Neural crest cell (in vitro differentiated cells): ENCODE measurements around the gene ECSIT. TPM values are rescaled to one million over a fixed set of nuclear protein-coding genes. Genes with fewer than 3 reads are reported as not detected.

Experiments
- DNase-seq: peaks from one replicate; pipeline ENCODE4 v3.0.0; 2021; ENCODE audit warnings: low read depth, mixed read lengths, low spot score
- H3K27ac Mint-ChIP-seq: one replicate; pipeline ENCODE4 v1.8.0; 2021; ENCODE audit warnings: mild to moderate bottlenecking, mixed read lengths; ENCODE audit not compliant: unreplicated experiment
- H3K27me3 Mint-ChIP-seq: 2 replicates; pipeline ENCODE4 v1.8.0; 2021; ENCODE audit warnings: low read depth, mild to moderate bottlenecking, mixed read lengths
- H3K36me3 Mint-ChIP-seq: 2 replicates; pipeline ENCODE4 v1.8.0; 2021; ENCODE audit warnings: low read depth, mild to moderate bottlenecking, mixed read lengths
- H3K4me1 Mint-ChIP-seq: 2 replicates; pipeline ENCODE4 v1.8.0; 2021; ENCODE audit warnings: mixed read lengths
- H3K4me3 Mint-ChIP-seq: one replicate; pipeline ENCODE4 v1.8.0; 2021; ENCODE audit warnings: mild to moderate bottlenecking, mixed read lengths
- H3K9me3 Mint-ChIP-seq: 2 replicates; pipeline ENCODE4 v1.8.0; 2021; ENCODE audit warnings: mixed read lengths
- total RNA-seq: library from RNA; stranded (reverse); gene quantifications from 2 replicates; pipeline ENCODE4 v1.2.1, GENCODE V29; 2021
- TF ChIP-seq, protein P1 (sequence below): fragments of 200-600 bp; sonication (generic); conservative IDR thresholded peaks from 2 replicates; pipeline ENCODE4 v1.5.0; 2021; ENCODE audit warnings: antibody characterized with exemption, mild to moderate bottlenecking

ECSIT gene
- total RNA-seq, 1 donor from 2014 or later, result 49.4 TPM

DNA sequence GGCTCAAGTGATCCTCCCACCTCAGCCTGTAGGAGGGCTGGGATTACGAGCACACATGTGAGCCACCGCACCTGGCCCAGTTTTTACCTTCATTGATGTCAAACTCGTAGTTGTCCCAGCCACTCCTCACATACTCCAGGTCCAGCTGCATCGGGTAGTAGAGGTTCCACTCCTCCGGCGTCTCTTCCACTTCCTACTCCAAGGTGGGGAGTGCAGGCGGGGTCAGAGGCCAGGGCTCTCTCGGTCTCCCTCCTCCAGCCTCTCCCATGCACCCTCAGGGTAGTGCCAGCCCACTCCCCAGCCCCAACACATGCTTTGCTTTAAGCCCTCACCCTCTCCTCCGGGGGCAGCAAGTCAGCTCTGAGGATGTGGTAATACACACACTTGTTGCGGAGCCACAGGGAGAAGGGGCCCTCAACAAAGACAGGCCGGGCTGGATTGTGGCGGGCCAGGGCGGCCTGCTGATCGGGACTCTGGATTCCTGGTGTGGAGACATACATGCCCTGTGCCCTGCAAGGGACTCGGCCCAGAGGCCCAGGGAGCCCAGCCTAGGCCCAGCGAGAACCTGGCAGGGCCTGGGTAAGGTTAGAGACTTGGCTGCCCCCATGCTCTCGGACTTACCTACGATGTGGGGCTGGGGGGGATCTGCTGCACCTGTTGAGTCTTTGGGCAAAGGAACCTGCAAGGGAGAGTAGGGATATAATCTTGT lies 21.4 kb downstream of the ECSIT start:
- Mint-ChIP-seq H3K27me3 (peaks cover 4% of the 10 kb centered on the region), H3K27ac (no peak overlapping the region), H3K4me3 (peak overlapping the region; percentile 70), H3K9me3 (no peaks in the 10 kb centered on the region), H3K4me1 (peaks cover 19% of the 10 kb centered on the region), H3K36me3 (peaks cover 2% of the 10 kb centered on the region)
- no peak for DNase-seq
- TF ChIP-seq, protein P1, sequence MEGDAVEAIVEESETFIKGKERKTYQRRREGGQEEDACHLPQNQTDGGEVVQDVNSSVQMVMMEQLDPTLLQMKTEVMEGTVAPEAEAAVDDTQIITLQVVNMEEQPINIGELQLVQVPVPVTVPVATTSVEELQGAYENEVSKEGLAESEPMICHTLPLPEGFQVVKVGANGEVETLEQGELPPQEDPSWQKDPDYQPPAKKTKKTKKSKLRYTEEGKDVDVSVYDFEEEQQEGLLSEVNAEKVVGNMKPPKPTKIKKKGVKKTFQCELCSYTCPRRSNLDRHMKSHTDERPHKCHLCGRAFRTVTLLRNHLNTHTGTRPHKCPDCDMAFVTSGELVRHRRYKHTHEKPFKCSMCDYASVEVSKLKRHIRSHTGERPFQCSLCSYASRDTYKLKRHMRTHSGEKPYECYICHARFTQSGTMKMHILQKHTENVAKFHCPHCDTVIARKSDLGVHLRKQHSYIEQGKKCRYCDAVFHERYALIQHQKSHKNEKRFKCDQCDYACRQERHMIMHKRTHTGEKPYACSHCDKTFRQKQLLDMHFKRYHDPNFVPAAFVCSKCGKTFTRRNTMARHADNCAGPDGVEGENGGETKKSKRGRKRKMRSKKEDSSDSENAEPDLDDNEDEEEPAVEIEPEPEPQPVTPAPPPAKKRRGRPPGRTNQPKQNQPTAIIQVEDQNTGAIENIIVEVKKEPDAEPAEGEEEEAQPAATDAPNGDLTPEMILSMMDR, result no peak

DNA sequence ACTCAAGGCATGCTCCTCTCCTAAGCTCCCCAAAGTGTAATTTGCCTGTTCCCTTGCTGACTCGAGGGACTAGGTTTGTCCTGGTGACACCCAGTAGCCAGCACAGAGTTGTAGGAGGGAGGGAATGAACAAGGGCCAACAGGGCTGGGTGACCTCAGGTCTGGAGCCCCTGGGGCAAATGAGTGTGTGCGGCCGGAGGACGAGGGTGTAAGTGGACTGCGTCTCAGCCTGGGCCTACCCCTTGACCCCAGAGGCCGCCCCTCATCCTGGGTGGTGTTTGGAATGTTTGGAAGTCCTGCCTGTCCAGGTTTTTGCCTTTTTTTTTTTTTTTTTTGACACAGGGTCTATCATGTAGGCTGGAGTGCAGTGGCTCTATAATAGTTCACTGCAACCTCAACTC lies 22.0 kb downstream of the ECSIT start:
- no peak for DNase-seq
- Mint-ChIP-seq H3K4me1 (peaks cover 19% of the 10 kb centered on the region), H3K9me3 (no peaks in the 10 kb centered on the region), H3K4me3 (peak overlapping the region; percentile 70), H3K36me3 (peaks cover 2% of the 10 kb centered on the region), H3K27ac (no peak overlapping the region), H3K27me3 (peaks cover 4% of the 10 kb centered on the region)
- TF ChIP-seq, protein P1, result no peak

DNA sequence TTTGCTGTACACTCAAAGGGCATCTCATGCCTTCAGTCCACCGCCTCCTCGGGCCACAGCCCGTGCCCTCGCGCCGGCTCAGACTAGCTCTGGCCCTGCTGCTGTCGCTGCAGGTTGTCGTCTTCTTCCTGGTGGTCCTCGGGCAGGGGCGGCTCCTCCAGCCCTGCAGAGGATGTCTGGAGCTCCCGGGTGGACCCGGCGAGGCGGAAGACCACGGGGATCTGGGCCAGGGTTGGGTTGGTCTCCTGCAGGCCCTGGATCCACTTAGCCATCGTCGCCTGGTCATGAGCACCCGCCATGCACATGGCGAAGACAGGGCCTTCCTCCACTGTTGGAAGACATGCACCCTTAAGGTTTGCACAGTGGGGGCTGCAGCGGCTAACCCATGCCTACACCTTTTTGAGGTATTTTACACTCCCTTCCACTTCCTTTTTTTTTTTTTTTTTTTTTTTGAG lies 22.8 kb downstream of the ECSIT start:
- DNase-seq, result no peak
- no peaks in the 10 kb centered on the region for H3K9me3 Mint-ChIP-seq
- H3K36me3 Mint-ChIP-seq, result peaks cover 1% of the 10 kb centered on the region
- peaks cover 19% of the 10 kb centered on the region for H3K4me1 Mint-ChIP-seq
- peak overlapping the region; percentile 96 for H3K27ac Mint-ChIP-seq
- H3K4me3 Mint-ChIP-seq, result peak overlapping the region; percentile 96
- H3K27me3 Mint-ChIP-seq, result peaks cover 4% of the 10 kb centered on the region
- TF ChIP-seq, protein P1, result no peak

DNA sequence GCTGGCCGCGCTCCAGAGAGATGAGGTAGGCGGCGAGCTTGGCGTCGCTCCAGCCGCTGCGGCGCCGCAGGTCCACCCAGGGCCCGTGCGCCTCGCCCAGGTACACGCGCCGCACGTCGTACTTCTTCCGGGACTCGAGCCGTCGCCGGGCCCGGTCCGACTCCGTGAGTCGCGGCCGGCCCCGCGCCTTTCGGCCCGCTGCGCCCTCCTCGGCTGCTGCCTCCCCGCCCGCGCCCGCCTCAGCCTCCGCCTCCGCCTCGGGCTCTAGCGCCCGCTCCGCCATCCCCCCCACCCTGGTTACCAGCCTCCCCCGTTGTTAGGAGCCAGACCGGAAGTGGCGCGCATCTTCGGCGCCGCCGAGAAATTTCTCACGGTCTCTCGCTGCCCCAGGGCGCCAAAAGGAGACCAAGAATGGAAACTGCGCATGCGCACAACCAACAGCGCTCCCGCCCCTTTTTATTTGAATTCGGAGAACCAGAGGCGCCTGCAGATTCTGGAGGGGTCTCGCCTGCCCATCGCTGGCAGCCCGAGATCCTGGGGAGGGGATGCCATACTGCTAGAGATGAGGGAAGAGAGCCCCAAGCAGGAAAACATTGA lies 23.3 kb downstream of the ECSIT start, which contains the start of gene ZNF653:
Gene ZNF653 (minus strand): TSS at position 336 of the 597 bp plus-strand sequence. CDS start 53 bp downstream, at position 283.
- DNase-seq, result peak; percentile 96
- Mint-ChIP-seq H3K4me1 (peaks cover 19% of the 10 kb centered on the region), H3K4me3 (peak within 1 kb of the TSS; percentile 96), H3K27ac (peak within 1 kb of the TSS; percentile 96), H3K27me3 (peaks cover 4% of the 10 kb centered on the region), H3K9me3 (no peaks in the 10 kb centered on the region), H3K36me3 (no peaks in the 10 kb centered on the region)
- TF ChIP-seq, protein P1, result no peak

DNA sequence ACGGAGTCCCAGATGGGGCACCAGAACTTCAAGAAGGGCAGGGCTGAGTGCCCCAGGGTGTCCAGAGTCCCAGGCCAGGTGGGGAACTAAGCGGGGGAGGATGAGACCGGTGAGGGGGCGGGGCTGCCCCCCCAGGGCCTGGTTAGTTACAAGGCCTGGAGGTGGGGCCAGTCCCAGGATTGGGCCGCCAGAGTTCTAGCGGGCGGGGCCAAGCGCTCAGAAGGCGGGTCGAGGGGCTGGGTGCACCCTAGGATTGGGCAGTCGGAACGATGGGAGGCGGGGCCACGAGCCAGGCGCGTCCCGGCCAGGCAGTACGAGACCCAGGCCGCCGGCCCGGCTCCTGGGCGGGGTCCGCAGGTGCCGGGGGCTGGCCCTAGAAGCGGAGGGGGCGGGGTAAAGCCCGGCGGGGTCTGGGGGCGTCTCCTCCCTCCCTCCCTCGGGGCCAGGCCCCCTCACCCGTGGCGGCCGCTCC lies 23.9 kb downstream of the ECSIT start:
- H3K9me3 Mint-ChIP-seq, result no peaks in the 10 kb centered on the region
- peaks cover 19% of the 10 kb centered on the region for H3K4me1 Mint-ChIP-seq
- TF ChIP-seq, protein P1, result no peak
- H3K4me3 Mint-ChIP-seq, result peak overlapping the region; percentile 88
- H3K27me3 Mint-ChIP-seq, result peaks cover 4% of the 10 kb centered on the region
- no peaks in the 10 kb centered on the region for H3K36me3 Mint-ChIP-seq
- H3K27ac Mint-ChIP-seq, result peak overlapping the region; percentile 46
- peak; percentile 85 for DNase-seq
